Measurements from ENCODE around the gene ZNF423. TPM values are rescaled to one million over a fixed set of nuclear protein-coding genes. Genes with fewer than 3 reads are reported as not detected.

The ZNF423 gene
- total and polyA plus RNA-seq, 2 of the 13 experiments (the other 11 are each of a cell fraction or from before 2014, with no cell fraction given) = 0.07 to 0.31 TPM

DNA sequence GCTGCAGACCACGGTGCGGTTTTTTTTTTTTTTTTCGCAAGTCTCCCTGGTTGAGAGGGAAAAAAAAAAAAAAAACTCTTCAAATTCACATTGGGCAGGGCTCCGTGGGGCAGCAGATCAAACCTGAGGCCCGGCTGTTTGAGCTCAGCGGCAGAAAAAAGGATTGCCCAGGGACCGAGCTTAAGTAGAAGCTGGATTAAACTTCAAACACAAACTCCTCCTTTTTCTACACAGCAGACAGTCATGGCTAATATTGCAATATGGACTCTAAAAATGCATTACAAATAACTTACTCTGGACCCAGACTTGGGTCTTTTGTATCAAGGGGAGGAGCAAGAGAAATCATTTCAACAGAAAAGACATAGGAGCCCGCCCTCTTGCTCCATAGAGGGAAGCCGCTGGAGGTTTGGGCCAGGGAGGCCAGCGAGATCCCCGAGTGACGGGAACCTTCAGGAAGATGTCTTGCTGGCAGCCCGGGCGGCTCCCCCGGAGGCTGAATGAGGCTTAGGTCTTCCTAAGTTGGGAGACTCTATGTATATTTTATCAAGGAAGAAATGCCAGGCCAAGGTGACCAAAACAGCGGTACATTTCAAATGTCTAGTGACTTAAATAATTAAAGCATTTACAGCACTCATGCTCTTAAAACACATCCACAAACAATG lies 167.7 kb downstream of the ZNF423 start:
- ChIA-PET POLR2A (no interaction called here), CTCF (ENCODE audit: low intra/inter-chr PET ratio, low total read pairs) (no interaction called here)
- DNase-seq (ENCODE audit: low spot score) (no peak), FAIRE-seq (no peak), ATAC-seq (no peak)
- Histone ChIP-seq H3K9me3 (ENCODE audit: low read length) (no peaks in the 10 kb centered on the region), H3K27me3 (ENCODE audit: control insufficient read depth in 1 of 2, insufficient read depth in 2 of 2, low read length in 2 of 2) (peaks cover 2 to 31% of the 10 kb centered on the region in 2 experiments; a peak in 3 of 5 replicates), H3K4me1 (ENCODE audit: insufficient read depth, low read length) (no peaks in the 10 kb centered on the region), H3K4me3 (replicated peaks in 1 of 3; ENCODE audit: insufficient read depth in 1 of 3, low read depth in 2 of 3, low read length in 3 of 3) (no peak overlapping the region), H3K4me2 (ENCODE audit: low read depth, low read length) (no peak overlapping the region), H3K9ac (ENCODE audit: insufficient read depth, low read depth, low read length) (no peak overlapping the region), H3K27ac (ENCODE audit: extremely low read length, insufficient read depth, low read length) (no peak overlapping the region), H3K79me2 (ENCODE audit: insufficient read depth, low read length) (no peaks in the 10 kb centered on the region), H2AFZ (ENCODE audit: low read length) (no peak overlapping the region), H4K20me1 (ENCODE audit: insufficient read depth, low read length) (no peaks in the 10 kb centered on the region; the same call in 1 of the 2 replicates), H3K36me3 (replicated peaks in 1 of 2; ENCODE audit: control insufficient read depth in 1 of 2, insufficient read depth in 2 of 2, low read length in 2 of 2) (no peaks in the 10 kb centered on the region)
- intact Hi-C loops (cut with micrococcal nuclease; ENCODE audit: unreplicated experiment) = no loop called here
- WGBS (ENCODE audit: low lambda C conversion rate) = 21% methylated on average over 16 of the region's 16 CpGs
- no TSS peak for BruUV-seq (replicated peaks)
- in situ Hi-C loops (cut with HindIII; ENCODE audit: extremely low pct_ligation_motif_present, low pct_unique_long_range_greater_than_20kb) = no loop called here
- no peak for TF ChIP-seq ZKSCAN1 (IDR thresholded peaks at IDR 0.05; ENCODE audit: low read length)
- TF ChIP-seq, protein P1, sequence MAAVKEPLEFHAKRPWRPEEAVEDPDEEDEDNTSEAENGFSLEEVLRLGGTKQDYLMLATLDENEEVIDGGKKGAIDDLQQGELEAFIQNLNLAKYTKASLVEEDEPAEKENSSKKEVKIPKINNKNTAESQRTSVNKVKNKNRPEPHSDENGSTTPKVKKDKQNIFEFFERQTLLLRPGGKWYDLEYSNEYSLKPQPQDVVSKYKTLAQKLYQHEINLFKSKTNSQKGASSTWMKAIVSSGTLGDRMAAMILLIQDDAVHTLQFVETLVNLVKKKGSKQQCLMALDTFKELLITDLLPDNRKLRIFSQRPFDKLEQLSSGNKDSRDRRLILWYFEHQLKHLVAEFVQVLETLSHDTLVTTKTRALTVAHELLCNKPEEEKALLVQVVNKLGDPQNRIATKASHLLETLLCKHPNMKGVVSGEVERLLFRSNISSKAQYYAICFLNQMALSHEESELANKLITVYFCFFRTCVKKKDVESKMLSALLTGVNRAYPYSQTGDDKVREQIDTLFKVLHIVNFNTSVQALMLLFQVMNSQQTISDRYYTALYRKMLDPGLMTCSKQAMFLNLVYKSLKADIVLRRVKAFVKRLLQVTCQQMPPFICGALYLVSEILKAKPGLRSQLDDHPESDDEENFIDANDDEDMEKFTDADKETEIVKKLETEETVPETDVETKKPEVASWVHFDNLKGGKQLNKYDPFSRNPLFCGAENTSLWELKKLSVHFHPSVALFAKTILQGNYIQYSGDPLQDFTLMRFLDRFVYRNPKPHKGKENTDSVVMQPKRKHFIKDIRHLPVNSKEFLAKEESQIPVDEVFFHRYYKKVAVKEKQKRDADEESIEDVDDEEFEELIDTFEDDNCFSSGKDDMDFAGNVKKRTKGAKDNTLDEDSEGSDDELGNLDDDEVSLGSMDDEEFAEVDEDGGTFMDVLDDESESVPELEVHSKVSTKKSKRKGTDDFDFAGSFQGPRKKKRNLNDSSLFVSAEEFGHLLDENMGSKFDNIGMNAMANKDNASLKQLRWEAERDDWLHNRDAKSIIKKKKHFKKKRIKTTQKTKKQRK (IDR thresholded peaks at IDR 0.05; ENCODE audit: low read length) = no peak
- TF ChIP-seq, protein P2, sequence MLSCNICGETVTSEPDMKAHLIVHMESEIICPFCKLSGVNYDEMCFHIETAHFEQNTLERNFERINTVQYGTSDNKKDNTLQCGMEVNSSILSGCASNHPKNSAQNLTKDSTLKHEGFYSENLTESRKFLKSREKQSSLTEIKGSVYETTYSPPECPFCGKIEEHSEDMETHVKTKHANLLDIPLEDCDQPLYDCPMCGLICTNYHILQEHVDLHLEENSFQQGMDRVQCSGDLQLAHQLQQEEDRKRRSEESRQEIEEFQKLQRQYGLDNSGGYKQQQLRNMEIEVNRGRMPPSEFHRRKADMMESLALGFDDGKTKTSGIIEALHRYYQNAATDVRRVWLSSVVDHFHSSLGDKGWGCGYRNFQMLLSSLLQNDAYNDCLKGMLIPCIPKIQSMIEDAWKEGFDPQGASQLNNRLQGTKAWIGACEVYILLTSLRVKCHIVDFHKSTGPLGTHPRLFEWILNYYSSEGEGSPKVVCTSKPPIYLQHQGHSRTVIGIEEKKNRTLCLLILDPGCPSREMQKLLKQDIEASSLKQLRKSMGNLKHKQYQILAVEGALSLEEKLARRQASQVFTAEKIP (CRISPR knock-in tag; IDR thresholded peaks at IDR 0.05; ENCODE audit: borderline replicate concordance) = no peak
- no peak for TF ChIP-seq KDM5A (IDR thresholded peaks at IDR 0.05; ENCODE audit: borderline replicate concordance, low read length)
- TF ChIP-seq, protein P3, sequence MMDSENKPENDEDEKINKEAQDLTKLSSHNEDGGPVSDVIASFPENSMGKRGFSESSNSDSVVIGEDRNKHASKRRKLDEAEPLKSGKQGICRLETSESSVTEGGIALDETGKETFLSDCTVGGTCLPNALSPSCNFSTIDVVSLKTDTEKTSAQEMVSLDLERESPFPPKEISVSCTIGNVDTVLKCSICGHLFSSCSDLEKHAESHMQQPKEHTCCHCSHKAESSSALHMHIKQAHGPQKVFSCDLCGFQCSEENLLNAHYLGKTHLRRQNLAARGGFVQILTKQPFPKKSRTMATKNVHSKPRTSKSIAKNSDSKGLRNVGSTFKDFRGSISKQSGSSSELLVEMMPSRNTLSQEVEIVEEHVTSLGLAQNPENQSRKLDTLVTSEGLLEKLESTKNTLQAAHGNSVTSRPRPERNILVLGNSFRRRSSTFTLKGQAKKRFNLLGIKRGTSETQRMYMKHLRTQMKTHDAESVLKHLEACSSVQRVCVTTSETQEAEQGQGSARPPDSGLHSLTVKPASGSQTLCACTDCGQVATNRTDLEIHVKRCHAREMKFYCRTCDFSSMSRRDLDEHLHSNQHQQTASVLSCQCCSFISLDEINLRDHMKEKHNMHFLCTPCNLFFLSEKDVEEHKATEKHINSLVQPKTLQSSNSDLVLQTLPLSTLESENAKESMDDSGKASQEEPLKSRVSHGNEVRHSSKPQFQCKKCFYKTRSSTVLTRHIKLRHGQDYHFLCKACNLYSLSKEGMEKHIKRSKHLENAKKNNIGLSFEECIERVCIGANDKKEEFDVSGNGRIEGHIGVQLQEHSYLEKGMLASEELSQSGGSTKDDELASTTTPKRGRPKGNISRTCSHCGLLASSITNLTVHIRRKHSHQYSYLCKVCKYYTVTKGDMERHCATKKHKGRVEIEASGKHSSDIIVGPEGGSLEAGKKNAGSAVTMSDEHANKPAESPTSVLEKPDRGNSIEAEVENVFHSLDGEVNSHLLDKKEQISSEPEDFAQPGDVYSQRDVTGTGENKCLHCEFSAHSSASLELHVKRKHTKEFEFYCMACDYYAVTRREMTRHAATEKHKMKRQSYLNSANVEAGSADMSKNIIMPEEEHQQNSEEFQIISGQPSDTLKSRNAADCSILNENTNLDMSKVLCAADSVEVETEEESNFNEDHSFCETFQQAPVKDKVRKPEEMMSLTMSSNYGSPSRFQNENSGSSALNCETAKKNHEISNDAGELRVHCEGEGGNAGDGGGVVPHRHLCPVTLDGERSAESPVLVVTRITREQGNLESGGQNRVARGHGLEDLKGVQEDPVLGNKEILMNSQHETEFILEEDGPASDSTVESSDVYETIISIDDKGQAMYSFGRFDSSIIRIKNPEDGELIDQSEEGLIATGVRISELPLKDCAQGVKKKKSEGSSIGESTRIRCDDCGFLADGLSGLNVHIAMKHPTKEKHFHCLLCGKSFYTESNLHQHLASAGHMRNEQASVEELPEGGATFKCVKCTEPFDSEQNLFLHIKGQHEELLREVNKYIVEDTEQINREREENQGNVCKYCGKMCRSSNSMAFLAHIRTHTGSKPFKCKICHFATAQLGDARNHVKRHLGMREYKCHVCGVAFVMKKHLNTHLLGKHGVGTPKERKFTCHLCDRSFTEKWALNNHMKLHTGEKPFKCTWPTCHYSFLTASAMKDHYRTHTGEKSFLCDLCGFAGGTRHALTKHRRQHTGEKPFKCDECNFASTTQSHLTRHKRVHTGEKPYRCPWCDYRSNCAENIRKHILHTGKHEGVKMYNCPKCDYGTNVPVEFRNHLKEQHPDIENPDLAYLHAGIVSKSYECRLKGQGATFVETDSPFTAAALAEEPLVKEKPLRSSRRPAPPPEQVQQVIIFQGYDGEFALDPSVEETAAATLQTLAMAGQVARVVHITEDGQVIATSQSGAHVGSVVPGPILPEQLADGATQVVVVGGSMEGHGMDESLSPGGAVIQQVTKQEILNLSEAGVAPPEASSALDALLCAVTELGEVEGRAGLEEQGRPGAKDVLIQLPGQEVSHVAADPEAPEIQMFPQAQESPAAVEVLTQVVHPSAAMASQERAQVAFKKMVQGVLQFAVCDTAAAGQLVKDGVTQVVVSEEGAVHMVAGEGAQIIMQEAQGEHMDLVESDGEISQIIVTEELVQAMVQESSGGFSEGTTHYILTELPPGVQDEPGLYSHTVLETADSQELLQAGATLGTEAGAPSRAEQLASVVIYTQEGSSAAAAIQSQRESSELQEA (CRISPR knock-in tag; IDR thresholded peaks at IDR 0.05; ENCODE audit: not compliant biosample characterization) = no peak
- TF ChIP-seq EZH2 (conservative IDR thresholded peaks at IDR 0.05; ENCODE audit: low read depth, low read length) = no peak
- no peak for TF ChIP-seq SIN3B (IDR thresholded peaks at IDR 0.05; ENCODE audit: low read length)
- TF ChIP-seq TIGD3 (CRISPR knock-in tag; IDR thresholded peaks at IDR 0.05; ENCODE audit: borderline replicate concordance) = no peak
- no peak for TF ChIP-seq HOXA5 (CRISPR knock-in tag; IDR thresholded peaks at IDR 0.05)

Data from HepG2 (cell line).